ENCODE results near the gene GRID1. TPM values are rescaled to one million over a fixed set of nuclear protein-coding genes. Genes with fewer than 3 reads are reported as not detected.

GRID1 gene
- total RNA-seq, 1 experiment from 2014 or later: not detected

GRCh38 chr10:85612833-85613232 lies 753.8 kb downstream of the GRID1 start:
- POLR2A ChIA-PET (ENCODE audit: unreplicated experiment): no interaction called here
- Histone ChIP-seq H3K27ac (ENCODE audit: low read length) (no peak overlapping the region), H3K79me2 (ENCODE audit: low read length) (no peaks in the 10 kb centered on the region), H3K9me3 (ENCODE audit: low read length) (no peaks in the 10 kb centered on the region), H3K9me2 (replicated peaks; ENCODE audit: low read length) (no peaks in the 10 kb centered on the region), H3K4me3 (ENCODE audit: low read length) (no peak overlapping the region), H3K27me3 (ENCODE audit: low read length) (no peaks in the 10 kb centered on the region), H3K4me1 (ENCODE audit: insufficient read depth, low read length) (no peaks in the 10 kb centered on the region), H3K4me2 (ENCODE audit: low read length) (no peak overlapping the region), H4K20me1 (ENCODE audit: low read length) (no peaks in the 10 kb centered on the region), H2AFZ (ENCODE audit: low read length) (no peak overlapping the region), H3K9ac (ENCODE audit: low read length) (no peak overlapping the region), H3K36me3 (ENCODE audit: low read depth, low read length) (no peaks in the 10 kb centered on the region), H3F3A (ENCODE audit: low read length, unreplicated experiment) (no peaks in the 10 kb centered on the region)
- intact Hi-C loops (cut with micrococcal nuclease): no loop called here
- no TSS peak for BruUV-seq (replicated peaks)
- DNase-seq: no peak
- CTCF ChIA-PET: no interaction called here
- no peak for ATAC-seq
- TF ChIP-seq EZH2phosphoT487 (IDR thresholded peaks at IDR 0.05; ENCODE audit: borderline replicate concordance, low read length) (no peak), CTCF (conservative IDR thresholded peaks at IDR 0.05; ENCODE audit: low read depth, low read length) (no peak), EZH2 (IDR thresholded peaks at IDR 0.05; ENCODE audit: low read length, unreplicated experiment) (no peak)

- H3K79me2 ChIP-seq (ENCODE audit: low read length): no peaks in the 10 kb centered on the region
- H3K4me1 ChIP-seq (ENCODE audit: insufficient read depth, low read length): no peaks in the 10 kb centered on the region
- H3K27ac ChIP-seq (ENCODE audit: low read length): no peak overlapping the region
- H3F3A ChIP-seq (ENCODE audit: low read length, unreplicated experiment): no peaks in the 10 kb centered on the region
- no peaks in the 10 kb centered on the region for H3K9me2 ChIP-seq (replicated peaks; ENCODE audit: low read length)
- no peak for ATAC-seq
- H2AFZ ChIP-seq (ENCODE audit: low read length): no peak overlapping the region
- ChIA-PET POLR2A (ENCODE audit: unreplicated experiment) (no interaction called here), CTCF (no interaction called here)
- H3K9ac ChIP-seq (ENCODE audit: low read length): no peak overlapping the region
- no peaks in the 10 kb centered on the region for H3K36me3 ChIP-seq (ENCODE audit: low read depth, low read length)
- no peaks in the 10 kb centered on the region for H3K27me3 ChIP-seq (ENCODE audit: low read length)
- intact Hi-C loops (cut with micrococcal nuclease): no loop called here
- no peaks in the 10 kb centered on the region for H4K20me1 ChIP-seq (ENCODE audit: low read length)
- no peak overlapping the region for H3K4me3 ChIP-seq (ENCODE audit: low read length)
- no peak overlapping the region for H3K4me2 ChIP-seq (ENCODE audit: low read length)
- DNase-seq: no peak
- no TSS peak for BruUV-seq (replicated peaks)
- TF ChIP-seq EZH2 (IDR thresholded peaks at IDR 0.05; ENCODE audit: low read length, unreplicated experiment) (no peak), CTCF (conservative IDR thresholded peaks at IDR 0.05; ENCODE audit: low read depth, low read length) (no peak), EZH2phosphoT487 (IDR thresholded peaks at IDR 0.05; ENCODE audit: borderline replicate concordance, low read length) (no peak)
- H3K9me3 ChIP-seq (ENCODE audit: low read length): no peaks in the 10 kb centered on the region
Observed at GRCh38 chr10:85612378-85612775, 754.2 kb downstream of the GRID1 start.

GRCh38 chr10:85611746-85612377 lies 754.7 kb downstream of the GRID1 start:
- Histone ChIP-seq H2AFZ (ENCODE audit: low read length) (no peak overlapping the region), H3K9me3 (ENCODE audit: low read length) (no peaks in the 10 kb centered on the region), H3K36me3 (ENCODE audit: low read depth, low read length) (no peaks in the 10 kb centered on the region), H3F3A (ENCODE audit: low read length, unreplicated experiment) (no peaks in the 10 kb centered on the region), H3K27ac (ENCODE audit: low read length) (no peak overlapping the region), H3K4me1 (ENCODE audit: insufficient read depth, low read length) (no peaks in the 10 kb centered on the region), H3K9me2 (replicated peaks; ENCODE audit: low read length) (no peaks in the 10 kb centered on the region), H3K27me3 (ENCODE audit: low read length) (no peaks in the 10 kb centered on the region), H3K4me2 (ENCODE audit: low read length) (no peak overlapping the region), H3K9ac (ENCODE audit: low read length) (no peak overlapping the region), H3K4me3 (ENCODE audit: low read length) (no peak overlapping the region), H4K20me1 (ENCODE audit: low read length) (no peaks in the 10 kb centered on the region), H3K79me2 (ENCODE audit: low read length) (no peaks in the 10 kb centered on the region)
- no peak for TF ChIP-seq EZH2phosphoT487 (IDR thresholded peaks at IDR 0.05; ENCODE audit: borderline replicate concordance, low read length)
- TF ChIP-seq EZH2 (IDR thresholded peaks at IDR 0.05; ENCODE audit: low read length, unreplicated experiment): no peak
- no peak for TF ChIP-seq CTCF (conservative IDR thresholded peaks at IDR 0.05; ENCODE audit: low read depth, low read length)
- intact Hi-C loops (cut with micrococcal nuclease): no loop called here
- DNase-seq (no peak), ATAC-seq (no peak)
- ChIA-PET POLR2A (ENCODE audit: unreplicated experiment) (no interaction called here), CTCF (no interaction called here)
- no TSS peak for BruUV-seq (replicated peaks)

Data from PC-3 (cell line).